Activated CD4-positive, alpha-beta memory T cell treated with anti-CD3 and anti-CD28 coated beads, Interleukin-2, amount 10 ng/mL, durations not matched to agents 7 days and 5 days (primary cell): ENCODE data around the gene PTPRE. TPM values are rescaled to one million over a fixed set of nuclear protein-coding genes. Genes with fewer than 3 reads are reported as not detected.

Experiments used
- CTCF ChIA-PET: fragments of 350-600 bp; sonication (Branson Sonifier 250); formaldehyde crosslinking; loops from one replicate; lab custom pipeline; 2021; ENCODE audit warnings: antibody characterized with exemption, inconsistent platforms; lab: Charles Lee
- POLR2A ChIA-PET: fragments of 350-600 bp; sonication (Branson Sonifier 250); formaldehyde crosslinking; loops from one replicate; lab custom pipeline; 2021; ENCODE audit warnings: antibody characterized with exemption; lab: Charles Lee
- DNase-seq: peaks from one replicate; pipeline ENCODE4 v3.0.0-alpha.2; 2020
- H3K27ac Mint-ChIP-seq: one replicate; pipeline ENCODE4 v1.8.0; 2021; ENCODE audit warnings: mild to moderate bottlenecking, mixed read lengths
- H3K27me3 Mint-ChIP-seq: one replicate; pipeline ENCODE4 v1.8.0; 2021; ENCODE audit warnings: mixed read lengths
- H3K36me3 Mint-ChIP-seq: one replicate; pipeline ENCODE4 v1.8.0; 2021; ENCODE audit warnings: low read depth, mixed read lengths
- H3K4me1 Mint-ChIP-seq: one replicate; pipeline ENCODE4 v1.8.0; 2021; ENCODE audit warnings: mixed read lengths
- H3K4me3 Mint-ChIP-seq: one replicate; pipeline ENCODE4 v1.8.0; 2021; ENCODE audit warnings: mild to moderate bottlenecking, mixed read lengths
- H3K9me3 Mint-ChIP-seq: one replicate; pipeline ENCODE4 v1.8.0; 2021; ENCODE audit warnings: mixed read lengths
- total RNA-seq, 2 experiments: library from RNA; stranded (reverse); gene quantifications; one replicate each; pipeline ENCODE4 v1.2.3, GENCODE V29; 2021

PTPRE gene
- total RNA-seq, 2 experiments from 2014 or later: 29.2 to 30.6 TPM

- H3K4me3 Mint-ChIP-seq: no peak overlapping the region
- ChIA-PET CTCF (interaction anchor here (0.9 kb wide), 1 partner anchor 144 kb away, joined by 3 read pairs; no protein-coding TSS in a partner anchor), POLR2A (no interaction called here)
- no peaks in the 10 kb centered on the region for H3K36me3 Mint-ChIP-seq
- no peak overlapping the region for H3K27ac Mint-ChIP-seq
- H3K4me1 Mint-ChIP-seq: peaks cover 6% of the 10 kb centered on the region
- DNase-seq: no peak
- no peaks in the 10 kb centered on the region for H3K9me3 Mint-ChIP-seq
- H3K27me3 Mint-ChIP-seq: peaks cover 2% of the 10 kb centered on the region
These were observed 18.7 kb downstream of the PTPRE start for GRCh38 chr10:127925471-127926207.

GRCh38 chr10:127926455-127926854 is 19.6 kb downstream of the PTPRE start:
- no peak overlapping the region for H3K27ac Mint-ChIP-seq
- ChIA-PET POLR2A (no interaction called here), CTCF (no interaction called here)
- DNase-seq: no peak
- H3K36me3 Mint-ChIP-seq: no peaks in the 10 kb centered on the region
- peaks cover 2% of the 10 kb centered on the region for H3K27me3 Mint-ChIP-seq
- no peaks in the 10 kb centered on the region for H3K9me3 Mint-ChIP-seq
- peaks cover 6% of the 10 kb centered on the region for H3K4me1 Mint-ChIP-seq
- no peak overlapping the region for H3K4me3 Mint-ChIP-seq

- Mint-ChIP-seq H3K27ac (no peak overlapping the region), H3K4me3 (no peak overlapping the region), H3K4me1 (peaks cover 6% of the 10 kb centered on the region), H3K9me3 (no peaks in the 10 kb centered on the region), H3K27me3 (peaks cover 2% of the 10 kb centered on the region), H3K36me3 (no peaks in the 10 kb centered on the region)
- CTCF ChIA-PET: interaction anchor here (2.1 kb wide), 1 partner anchor 83 kb away, joined by 10 read pairs; no protein-coding TSS in a partner anchor
- POLR2A ChIA-PET: no interaction called here
- DNase-seq: no peak
These were observed 21.3 kb downstream of the PTPRE start for GRCh38 chr10:127928021-127928806.

GRCh38 chr10:127932521-127933270 is 25.8 kb downstream of the PTPRE start:
- H3K36me3 Mint-ChIP-seq: no peaks in the 10 kb centered on the region
- no peaks in the 10 kb centered on the region for H3K4me1 Mint-ChIP-seq
- H3K9me3 Mint-ChIP-seq: no peaks in the 10 kb centered on the region
- DNase-seq: no peak
- CTCF ChIA-PET: no interaction called here
- no peak overlapping the region for H3K4me3 Mint-ChIP-seq
- no peaks in the 10 kb centered on the region for H3K27me3 Mint-ChIP-seq
- no peak overlapping the region for H3K27ac Mint-ChIP-seq
- POLR2A ChIA-PET: no interaction called here

- Mint-ChIP-seq H3K4me3 (no peak overlapping the region), H3K4me1 (no peaks in the 10 kb centered on the region), H3K27ac (no peak overlapping the region), H3K27me3 (peaks cover 3% of the 10 kb centered on the region), H3K9me3 (no peaks in the 10 kb centered on the region), H3K36me3 (no peaks in the 10 kb centered on the region)
- POLR2A ChIA-PET: no interaction called here
- CTCF ChIA-PET: no interaction called here
- DNase-seq: no peak
These were observed 26.4 kb downstream of the PTPRE start for GRCh38 chr10:127933271-127933670.

- no peak overlapping the region for H3K27ac Mint-ChIP-seq
- CTCF ChIA-PET: no interaction called here
- H3K4me1 Mint-ChIP-seq: no peaks in the 10 kb centered on the region
- POLR2A ChIA-PET: no interaction called here
- no peaks in the 10 kb centered on the region for H3K9me3 Mint-ChIP-seq
- H3K36me3 Mint-ChIP-seq: no peaks in the 10 kb centered on the region
- H3K27me3 Mint-ChIP-seq: peaks cover 4% of the 10 kb centered on the region
- no peak overlapping the region for H3K4me3 Mint-ChIP-seq
- DNase-seq: no peak
These were observed 27.5 kb downstream of the PTPRE start for GRCh38 chr10:127934383-127934782.

- DNase-seq: no peak
- Mint-ChIP-seq H3K9me3 (no peaks in the 10 kb centered on the region), H3K4me3 (no peak overlapping the region), H3K4me1 (no peaks in the 10 kb centered on the region), H3K36me3 (no peaks in the 10 kb centered on the region), H3K27ac (no peak overlapping the region), H3K27me3 (peaks cover 8% of the 10 kb centered on the region)
- CTCF ChIA-PET: interaction anchor here (1.4 kb wide), 1 partner anchor 74 kb away, joined by 3 read pairs; no protein-coding TSS in a partner anchor
- POLR2A ChIA-PET: no interaction called here
These were observed 28.2 kb downstream of the PTPRE start for GRCh38 chr10:127935071-127935561.

GRCh38 chr10:127937069-127937468 is 30.2 kb downstream of the PTPRE start:
- CTCF ChIA-PET: interaction anchor here (1.7 kb wide), 1 partner anchor 74 kb away, joined by 5 read pairs; no protein-coding TSS in a partner anchor

GRCh38 chr10:127937915-127938463 is 31.1 kb downstream of the PTPRE start:
- Mint-ChIP-seq H3K27me3 (peaks cover 18% of the 10 kb centered on the region), H3K9me3 (no peaks in the 10 kb centered on the region), H3K36me3 (no peaks in the 10 kb centered on the region), H3K4me1 (no peaks in the 10 kb centered on the region), H3K27ac (no peak overlapping the region), H3K4me3 (no peak overlapping the region)
- no peak for DNase-seq
- CTCF ChIA-PET: interaction anchor here (1.4 to 1.7 kb wide), 2 partner anchors 31 to 73 kb away, joined by 3 to 5 read pairs; partner anchors contain the start of gene PTPRE
- POLR2A ChIA-PET: no interaction called here

More at GRCh38 chr10:127937069-127937468, 30.2 kb downstream of the PTPRE start:
- no peaks in the 10 kb centered on the region for H3K9me3 Mint-ChIP-seq
- no peaks in the 10 kb centered on the region for H3K4me1 Mint-ChIP-seq
- DNase-seq: no peak
- H3K27me3 Mint-ChIP-seq: peaks cover 12% of the 10 kb centered on the region
- H3K4me3 Mint-ChIP-seq: no peak overlapping the region
- no peak overlapping the region for H3K27ac Mint-ChIP-seq
- POLR2A ChIA-PET: no interaction called here
- no peaks in the 10 kb centered on the region for H3K36me3 Mint-ChIP-seq

GRCh38 chr10:127939786-127940330 is 33.0 kb downstream of the PTPRE start:
- Mint-ChIP-seq H3K4me1 (no peaks in the 10 kb centered on the region), H3K4me3 (no peak overlapping the region), H3K27me3 (peaks cover 19% of the 10 kb centered on the region), H3K27ac (no peak overlapping the region), H3K9me3 (no peaks in the 10 kb centered on the region), H3K36me3 (no peaks in the 10 kb centered on the region)
- POLR2A ChIA-PET: no interaction called here
- CTCF ChIA-PET: no interaction called here
- DNase-seq: no peak

GRCh38 chr10:127940866-127941640 is 34.1 kb downstream of the PTPRE start:
- Mint-ChIP-seq H3K27me3 (peaks cover 19% of the 10 kb centered on the region), H3K4me3 (no peak overlapping the region), H3K9me3 (no peaks in the 10 kb centered on the region), H3K27ac (no peak overlapping the region), H3K36me3 (no peaks in the 10 kb centered on the region), H3K4me1 (peaks cover 10% of the 10 kb centered on the region)
- DNase-seq: no peak
- ChIA-PET POLR2A (no interaction called here), CTCF (interaction anchor here (1.4 kb wide), 1 partner anchor 34 kb away, joined by 4 read pairs; the partner anchor contains the start of gene PTPRE)

GRCh38 chr10:127942811-127943210 is 35.9 kb downstream of the PTPRE start:
- Mint-ChIP-seq H3K27me3 (peaks cover 19% of the 10 kb centered on the region), H3K36me3 (no peaks in the 10 kb centered on the region), H3K4me1 (peaks cover 12% of the 10 kb centered on the region), H3K4me3 (no peak overlapping the region), H3K9me3 (no peaks in the 10 kb centered on the region), H3K27ac (no peak overlapping the region)
- ChIA-PET CTCF (no interaction called here), POLR2A (no interaction called here)
- DNase-seq: no peak
